Measurements from ENCODE around the gene RPL26.

DNA sequence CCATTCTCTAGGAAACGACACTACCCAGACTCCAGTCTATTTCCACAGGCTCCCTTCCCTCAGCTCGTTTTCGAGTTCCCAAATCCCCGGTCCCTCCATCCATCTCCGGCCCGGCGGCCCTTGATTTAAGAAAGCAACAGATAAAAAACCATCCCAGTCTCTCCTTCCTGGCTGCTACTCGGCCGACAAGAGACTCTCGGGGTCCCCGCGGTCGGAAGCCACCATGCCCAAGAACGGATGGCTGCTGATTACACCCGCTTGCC lies 182 bp downstream of the RPL26 start:
- TF ChIP-seq, protein P1, sequence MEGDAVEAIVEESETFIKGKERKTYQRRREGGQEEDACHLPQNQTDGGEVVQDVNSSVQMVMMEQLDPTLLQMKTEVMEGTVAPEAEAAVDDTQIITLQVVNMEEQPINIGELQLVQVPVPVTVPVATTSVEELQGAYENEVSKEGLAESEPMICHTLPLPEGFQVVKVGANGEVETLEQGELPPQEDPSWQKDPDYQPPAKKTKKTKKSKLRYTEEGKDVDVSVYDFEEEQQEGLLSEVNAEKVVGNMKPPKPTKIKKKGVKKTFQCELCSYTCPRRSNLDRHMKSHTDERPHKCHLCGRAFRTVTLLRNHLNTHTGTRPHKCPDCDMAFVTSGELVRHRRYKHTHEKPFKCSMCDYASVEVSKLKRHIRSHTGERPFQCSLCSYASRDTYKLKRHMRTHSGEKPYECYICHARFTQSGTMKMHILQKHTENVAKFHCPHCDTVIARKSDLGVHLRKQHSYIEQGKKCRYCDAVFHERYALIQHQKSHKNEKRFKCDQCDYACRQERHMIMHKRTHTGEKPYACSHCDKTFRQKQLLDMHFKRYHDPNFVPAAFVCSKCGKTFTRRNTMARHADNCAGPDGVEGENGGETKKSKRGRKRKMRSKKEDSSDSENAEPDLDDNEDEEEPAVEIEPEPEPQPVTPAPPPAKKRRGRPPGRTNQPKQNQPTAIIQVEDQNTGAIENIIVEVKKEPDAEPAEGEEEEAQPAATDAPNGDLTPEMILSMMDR (IDR thresholded peaks at IDR 0.05; ENCODE audit: low read length) = no peak
- TF ChIP-seq EZH2 (optimal IDR thresholded peaks at IDR 0.05; ENCODE audit: low read depth, low read length) = no peak
- TF ChIP-seq EZH2phosphoT487 (IDR thresholded peaks at IDR 0.05; ENCODE audit: low read length) = no peak
